OCI-LY3 (cell line): ENCODE results near the gene UBE2D3.

Experiments
- H2AFZ ChIP-seq: fragments of 200-600, 300-600 bp; shearing (Covaris generic); 2 replicates; pipeline ENCODE4 v1.6.0; 2014; ENCODE audit warnings: antibody characterized with exemption, low read depth, low read length
- H3K27ac ChIP-seq: fragments of 200-600, 300-600 bp; sonication (generic); 2 replicates; pipeline ENCODE4 v1.5.1; 2014; ENCODE audit warnings: mild to moderate bottlenecking, low read length, moderate library complexity, mixed read lengths
- H3K27me3 ChIP-seq: fragments of 200-600, 300-600 bp; sonication (generic); 2 replicates; pipeline ENCODE4 v1.6.1; 2014; ENCODE audit warnings: low read depth, low read length, mixed read lengths
- H3K36me3 ChIP-seq: fragments of 200-600, 300-600 bp; sonication (generic); replicated peaks from 2 replicates; pipeline ENCODE3; 2014; ENCODE audit warnings: low read depth, low read length, mixed read lengths
- H3K4me1 ChIP-seq: fragments of 300-600, 200-600 bp; sonication (generic); 2 replicates; pipeline ENCODE4 v1.6.1; 2014; ENCODE audit warnings: low read length, mixed read lengths
- H3K4me2 ChIP-seq: fragments of 200-600, 300-600 bp; sonication (generic); 2 replicates; pipeline ENCODE4 v1.6.1; 2014; ENCODE audit warnings: low read length, mixed read lengths
- H3K4me3 ChIP-seq: fragments of 300-600, 200-600 bp; sonication (generic); 2 replicates; pipeline ENCODE4 v1.5.1; 2014; ENCODE audit warnings: antibody characterized with exemption, mild to moderate bottlenecking, low read length, moderate library complexity
- H3K79me2 ChIP-seq: fragments of 300-600, 200-600 bp; shearing (Covaris generic); 2 replicates; pipeline ENCODE4 v1.6.1; 2014; ENCODE audit warnings: mild to moderate bottlenecking, low read length, mixed read lengths
- H3K9ac ChIP-seq: fragments of 300-600, 200-600 bp; shearing (Covaris generic); 2 replicates; pipeline ENCODE4 v1.6.0; 2014; ENCODE audit warnings: mild to moderate bottlenecking, low read length, moderate library complexity
- H3K9me3 ChIP-seq: fragments of 200-600, 300-600 bp; shearing (Covaris generic); 2 replicates; pipeline ENCODE4 v1.6.1; 2014; ENCODE audit warnings: low read length, mixed read lengths; ENCODE audit not compliant: insufficient read depth
- H4K20me1 ChIP-seq: fragments of 200-600, 300-600 bp; sonication (generic); 2 replicates; pipeline ENCODE4 v1.6.1; 2016; ENCODE audit warnings: low read length, mixed read lengths; ENCODE audit not compliant: insufficient read depth
- EZH2phosphoT487 ChIP-seq: fragments of 200-600 bp; shearing (Covaris generic); IDR thresholded peaks from 2 replicates; pipeline ENCODE4 v1.6.1; 2018; ENCODE audit warnings: antibody characterized with exemption, mixed run types, low read depth
- TF ChIP-seq, protein P1 (sequence below): fragments of 200-600, 300-600 bp; sonication (generic); IDR thresholded peaks from 2 replicates; pipeline ENCODE4 v1.5.1; 2014; ENCODE audit warnings: antibody characterized with exemption, low read length, low read depth

The UBE2D3 gene

DNA sequence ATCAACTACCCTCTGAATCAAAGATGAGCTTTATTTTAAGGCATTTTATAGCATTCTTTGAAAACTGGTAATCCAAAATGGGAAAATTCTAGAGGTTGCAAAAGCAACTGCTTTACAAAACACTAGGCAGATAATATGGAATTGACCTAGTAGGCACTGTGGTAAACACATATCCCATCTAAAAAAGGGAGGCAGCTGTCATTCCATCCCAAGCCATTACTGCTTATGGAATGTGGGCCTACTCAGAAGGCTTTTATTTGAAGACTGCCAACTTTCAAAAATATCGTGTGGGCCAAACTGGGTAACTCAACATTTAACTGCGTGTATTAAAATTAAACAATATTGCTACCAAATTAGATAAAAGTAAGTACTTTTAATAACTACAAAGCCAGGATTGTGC is 19.3 kb downstream of the UBE2D3 start:
- no peaks in the 10 kb centered on the region for H3K27me3 ChIP-seq
- H3K4me1 ChIP-seq: peaks cover 36% of the 10 kb centered on the region
- H2AFZ ChIP-seq: no peak overlapping the region
- no peak overlapping the region for H3K27ac ChIP-seq
- H3K36me3 ChIP-seq: peaks cover 58% of the 10 kb centered on the region
- H4K20me1 ChIP-seq: peaks cover 81% of the 10 kb centered on the region
- H3K9me3 ChIP-seq: no peaks in the 10 kb centered on the region
- H3K79me2 ChIP-seq: peaks cover 100% of the 10 kb centered on the region
- H3K4me3 ChIP-seq: no peak overlapping the region
- H3K9ac ChIP-seq: no peak overlapping the region
- 0 out of 2 replicates have a peak overlapping the region, but pooled peaks have one; percentile 15 for H3K4me2 ChIP-seq
- TF ChIP-seq, protein P1, sequence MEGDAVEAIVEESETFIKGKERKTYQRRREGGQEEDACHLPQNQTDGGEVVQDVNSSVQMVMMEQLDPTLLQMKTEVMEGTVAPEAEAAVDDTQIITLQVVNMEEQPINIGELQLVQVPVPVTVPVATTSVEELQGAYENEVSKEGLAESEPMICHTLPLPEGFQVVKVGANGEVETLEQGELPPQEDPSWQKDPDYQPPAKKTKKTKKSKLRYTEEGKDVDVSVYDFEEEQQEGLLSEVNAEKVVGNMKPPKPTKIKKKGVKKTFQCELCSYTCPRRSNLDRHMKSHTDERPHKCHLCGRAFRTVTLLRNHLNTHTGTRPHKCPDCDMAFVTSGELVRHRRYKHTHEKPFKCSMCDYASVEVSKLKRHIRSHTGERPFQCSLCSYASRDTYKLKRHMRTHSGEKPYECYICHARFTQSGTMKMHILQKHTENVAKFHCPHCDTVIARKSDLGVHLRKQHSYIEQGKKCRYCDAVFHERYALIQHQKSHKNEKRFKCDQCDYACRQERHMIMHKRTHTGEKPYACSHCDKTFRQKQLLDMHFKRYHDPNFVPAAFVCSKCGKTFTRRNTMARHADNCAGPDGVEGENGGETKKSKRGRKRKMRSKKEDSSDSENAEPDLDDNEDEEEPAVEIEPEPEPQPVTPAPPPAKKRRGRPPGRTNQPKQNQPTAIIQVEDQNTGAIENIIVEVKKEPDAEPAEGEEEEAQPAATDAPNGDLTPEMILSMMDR: no peak
- no peak for TF ChIP-seq EZH2phosphoT487

DNA sequence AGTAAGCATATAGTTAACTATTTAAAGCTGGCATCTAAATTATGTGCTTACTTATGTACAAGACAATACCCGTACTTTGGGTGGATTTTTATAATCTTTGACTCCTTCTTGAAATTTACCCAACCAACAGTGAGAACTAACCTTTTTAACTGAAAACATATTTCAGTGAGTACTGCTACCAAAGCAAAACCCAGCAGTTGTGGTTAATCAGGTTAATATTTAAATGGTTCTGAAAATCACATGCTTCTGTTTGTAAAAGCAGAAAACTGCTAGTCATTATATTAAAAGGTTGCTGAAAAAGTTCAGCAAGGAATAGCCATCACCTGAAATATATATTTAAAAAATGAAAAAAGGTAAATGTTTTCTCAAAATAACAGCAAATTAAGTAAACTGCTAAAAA is 20.0 kb downstream of the UBE2D3 start:
- H3K4me2 ChIP-seq: peak overlapping the region; percentile 15; the same call in 1 of the 2 replicates
- H3K79me2 ChIP-seq: peaks cover 100% of the 10 kb centered on the region
- H3K9me3 ChIP-seq: no peaks in the 10 kb centered on the region
- no peak overlapping the region for H3K4me3 ChIP-seq
- peaks cover 59% of the 10 kb centered on the region for H3K36me3 ChIP-seq
- H2AFZ ChIP-seq: no peak overlapping the region
- H3K27me3 ChIP-seq: no peaks in the 10 kb centered on the region
- no peak for TF ChIP-seq EZH2phosphoT487
- TF ChIP-seq, protein P1: no peak
- peaks cover 81% of the 10 kb centered on the region for H4K20me1 ChIP-seq
- peak overlapping the region; percentile 9 for H3K27ac ChIP-seq
- peaks cover 36% of the 10 kb centered on the region for H3K4me1 ChIP-seq
- H3K9ac ChIP-seq: no peak overlapping the region

DNA sequence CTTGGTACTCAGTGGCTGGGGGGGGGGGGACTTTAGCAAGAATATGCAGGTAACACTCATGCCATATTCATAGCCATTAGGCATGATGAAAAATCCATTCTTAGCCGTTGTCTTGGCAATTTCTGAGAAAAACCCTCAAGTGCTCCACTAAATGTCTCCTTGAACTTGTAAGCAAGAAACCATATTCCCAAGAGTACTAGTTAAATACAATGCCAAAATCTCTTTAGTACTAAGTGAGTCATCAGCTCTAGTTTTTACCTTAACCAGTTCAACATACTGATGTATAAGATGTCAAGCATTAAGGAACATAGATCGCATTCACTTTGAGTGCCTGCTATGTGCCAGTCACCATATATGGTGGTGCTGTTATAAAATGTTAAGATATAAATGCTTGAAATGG is 27.5 kb downstream of the UBE2D3 start:
- no peak overlapping the region for H3K9ac ChIP-seq
- no peak for TF ChIP-seq EZH2phosphoT487
- TF ChIP-seq, protein P1: no peak
- H3K4me2 ChIP-seq: no peak overlapping the region
- peaks cover 59% of the 10 kb centered on the region for H3K79me2 ChIP-seq
- peaks cover 59% of the 10 kb centered on the region for H4K20me1 ChIP-seq
- peaks cover 73% of the 10 kb centered on the region for H3K36me3 ChIP-seq
- H3K4me1 ChIP-seq: no peaks in the 10 kb centered on the region
- H3K27ac ChIP-seq: no peak overlapping the region
- H3K4me3 ChIP-seq: no peak overlapping the region
- no peak overlapping the region for H2AFZ ChIP-seq
- H3K9me3 ChIP-seq: no peaks in the 10 kb centered on the region
- no peaks in the 10 kb centered on the region for H3K27me3 ChIP-seq

DNA sequence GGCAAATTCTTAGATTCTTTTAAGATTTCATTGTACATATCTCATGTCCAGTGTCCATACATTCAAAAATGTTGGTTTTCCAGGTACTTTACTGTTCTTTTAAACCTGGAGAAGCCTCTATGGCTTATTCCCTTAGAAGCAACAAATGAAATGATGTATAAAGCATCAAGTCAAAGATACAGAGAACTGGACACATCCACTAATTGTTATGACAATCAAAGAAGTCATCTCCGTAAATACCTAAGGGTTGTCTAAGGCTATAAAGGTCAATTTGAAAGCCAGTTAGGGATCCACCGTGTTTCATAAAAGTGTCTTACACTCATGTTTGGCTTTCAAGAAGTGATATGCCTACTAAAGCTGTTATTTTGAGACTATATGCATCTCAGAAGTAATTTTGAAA is 32.4 kb downstream of the UBE2D3 start:
- H3K27me3 ChIP-seq: no peaks in the 10 kb centered on the region
- H3K4me1 ChIP-seq: no peaks in the 10 kb centered on the region
- H3K79me2 ChIP-seq: peaks cover 15% of the 10 kb centered on the region
- H4K20me1 ChIP-seq: peaks cover 31% of the 10 kb centered on the region
- H3K27ac ChIP-seq: no peak overlapping the region
- H3K4me3 ChIP-seq: no peak overlapping the region
- H2AFZ ChIP-seq: no peak overlapping the region
- no peaks in the 10 kb centered on the region for H3K9me3 ChIP-seq
- no peak overlapping the region for H3K9ac ChIP-seq
- peaks cover 63% of the 10 kb centered on the region for H3K36me3 ChIP-seq
- no peak overlapping the region for H3K4me2 ChIP-seq
- TF ChIP-seq, protein P1: no peak
- no peak for TF ChIP-seq EZH2phosphoT487
